Measurements from ENCODE around the gene NTSR1. TPM values are rescaled to one million over a fixed set of nuclear protein-coding genes. Genes with fewer than 3 reads are reported as not detected.

NTSR1 gene
- total and polyA plus RNA-seq, 2 donors (not counting 1 experiment from before 2014, with no cell fraction given), result not detected

DNA sequence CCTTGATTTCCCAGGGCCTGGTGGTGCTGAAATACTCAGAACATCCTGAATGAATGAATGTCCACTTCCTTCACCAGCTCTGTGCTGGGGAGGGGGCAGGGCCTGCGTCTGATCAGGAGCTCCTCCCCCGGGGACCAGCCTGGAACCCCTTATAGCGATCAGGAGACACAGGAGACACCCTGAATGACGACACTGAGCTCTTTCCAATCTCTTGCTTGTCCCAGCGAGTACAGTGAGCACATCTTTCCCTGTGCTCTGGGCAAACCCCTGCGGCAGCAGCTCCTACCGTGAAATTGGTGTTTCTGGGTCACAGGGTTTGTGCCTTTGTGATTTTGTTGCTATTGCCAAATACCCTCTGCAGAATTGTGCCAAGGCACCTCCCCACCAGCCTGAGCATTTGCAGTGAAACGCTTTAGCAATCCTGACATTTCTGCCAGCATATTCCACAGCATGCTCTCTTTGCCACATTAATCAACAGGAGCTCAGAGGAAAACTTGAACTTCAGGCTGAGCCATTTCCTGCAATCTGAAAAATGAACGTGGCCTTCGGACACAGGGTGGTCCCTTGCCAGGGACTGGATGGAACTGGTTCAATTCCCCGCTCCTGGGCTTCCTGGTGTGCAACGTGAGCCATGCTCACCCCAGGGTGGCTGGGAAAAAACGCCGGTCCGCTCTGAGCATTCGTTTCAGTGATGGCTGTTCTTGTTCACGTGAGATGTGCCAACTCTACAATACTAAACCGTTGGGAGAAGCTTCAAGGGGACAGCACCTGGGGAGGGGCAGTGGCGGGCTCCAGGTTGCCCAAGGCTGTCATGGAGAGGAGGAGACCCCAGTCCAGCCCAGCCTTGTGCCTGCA is 64.6 kb downstream of the NTSR1 start:
- intact Hi-C loops (cut with micrococcal nuclease), result no loop called here
- no peak overlapping the region for H3K27ac Mint-ChIP-seq
- Histone ChIP-seq H3K79me2 (ENCODE audit: control insufficient read depth, insufficient read depth, low read length) (no peaks in the 10 kb centered on the region), H3K4me3 (ENCODE audit: control extremely low read depth in 1 of 5, extremely low read depth in 1 of 5, insufficient read depth in 1 of 5, low read depth in 2 of 5, low read length in 4 of 5) (no peak overlapping the region), H3K9ac (ENCODE audit: low read length) (no peak overlapping the region), H2AFZ (ENCODE audit: insufficient read depth, low read depth, low read length, poor library complexity, severe bottlenecking) (no peak overlapping the region), H3K4me2 (replicated peaks; ENCODE audit: low read depth, low read length, poor library complexity, severe bottlenecking) (no peak overlapping the region), H4K20me1 (ENCODE audit: control insufficient read depth, insufficient read depth, low read length, poor library complexity, severe bottlenecking) (no peaks in the 10 kb centered on the region), H3K27ac (ENCODE audit: low read length in 2 of 2) (no peak overlapping the region), H3K9me3 (ENCODE audit: control extremely low read depth in 1 of 3, control insufficient read depth in 2 of 3, insufficient read depth in 1 of 3, low read length in 2 of 3) (peaks cover 0 to 22% (median 0%) of the 10 kb centered on the region in 3 donors), H3K36me3 (replicated peaks in 1 of 2; ENCODE audit: control extremely low read depth in 1 of 2, control insufficient read depth in 1 of 2, extremely low read depth in 1 of 2, insufficient read depth in 2 of 2, low read length in 1 of 2) (no peaks in the 10 kb centered on the region), H3K27me3 (replicated peaks in 1 of 4; ENCODE audit: control extremely low read depth in 1 of 4, control insufficient read depth in 3 of 4, insufficient read depth in 4 of 4, low read length in 3 of 4) (no peaks in the 10 kb centered on the region), H3K4me1 (ENCODE audit: control insufficient read depth in 2 of 2, insufficient read depth in 2 of 2, low read length in 2 of 2) (peaks cover 17 to 25% of the 10 kb centered on the region in 2 donors)
- ChIA-PET POLR2A (no interaction called here), CTCF (no interaction called here)
- peaks cover 6% of the 10 kb centered on the region for H3K27me3 Mint-ChIP-seq
- no peaks in the 10 kb centered on the region for H3K9me3 Mint-ChIP-seq (ENCODE audit: insufficient read depth)
- no peak for DNase-seq
- H3K4me3 Mint-ChIP-seq, result no peak overlapping the region
- TF ChIP-seq EZH2 (IDR thresholded peaks at IDR 0.05; ENCODE audit: borderline replicate concordance, insufficient read depth, low read depth, low read length, poor library complexity, severe bottlenecking), result no peak
- TF ChIP-seq, protein P1, sequence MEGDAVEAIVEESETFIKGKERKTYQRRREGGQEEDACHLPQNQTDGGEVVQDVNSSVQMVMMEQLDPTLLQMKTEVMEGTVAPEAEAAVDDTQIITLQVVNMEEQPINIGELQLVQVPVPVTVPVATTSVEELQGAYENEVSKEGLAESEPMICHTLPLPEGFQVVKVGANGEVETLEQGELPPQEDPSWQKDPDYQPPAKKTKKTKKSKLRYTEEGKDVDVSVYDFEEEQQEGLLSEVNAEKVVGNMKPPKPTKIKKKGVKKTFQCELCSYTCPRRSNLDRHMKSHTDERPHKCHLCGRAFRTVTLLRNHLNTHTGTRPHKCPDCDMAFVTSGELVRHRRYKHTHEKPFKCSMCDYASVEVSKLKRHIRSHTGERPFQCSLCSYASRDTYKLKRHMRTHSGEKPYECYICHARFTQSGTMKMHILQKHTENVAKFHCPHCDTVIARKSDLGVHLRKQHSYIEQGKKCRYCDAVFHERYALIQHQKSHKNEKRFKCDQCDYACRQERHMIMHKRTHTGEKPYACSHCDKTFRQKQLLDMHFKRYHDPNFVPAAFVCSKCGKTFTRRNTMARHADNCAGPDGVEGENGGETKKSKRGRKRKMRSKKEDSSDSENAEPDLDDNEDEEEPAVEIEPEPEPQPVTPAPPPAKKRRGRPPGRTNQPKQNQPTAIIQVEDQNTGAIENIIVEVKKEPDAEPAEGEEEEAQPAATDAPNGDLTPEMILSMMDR (IDR thresholded peaks at IDR 0.05), result no peak
- peaks cover 22% of the 10 kb centered on the region for H3K4me1 Mint-ChIP-seq
- ATAC-seq (ENCODE audit: low read depth), result no peak
- 79% methylated on average over 15 of the region's 19 CpGs for WGBS (ENCODE audit: insufficient coverage)

Measured in B cell (primary cell).